H1 (cell line): Measurements from ENCODE around the gene COQ9. TPM values are rescaled to one million over a fixed set of nuclear protein-coding genes. Genes with fewer than 3 reads are reported as not detected.

ENCODE experiments used
- EP300 ChIP-seq, 2 experiments: IDR thresholded peaks; 1 replicate in 1 of 2; 2 replicates in 1 of 2; pipeline ENCODE4 v1.6.1; 2011 to 2012; ENCODE audit warnings: low read depth in 2 of 2, low read length in 2 of 2, mild to moderate bottlenecking in 2 of 2, borderline replicate concordance in 1 of 2, inconsistent platforms in 1 of 2, moderate library complexity in 1 of 2
- JUND ChIP-seq: IDR thresholded peaks from 2 replicates; pipeline ENCODE4 v1.6.1; 2011; ENCODE audit warnings: mild to moderate bottlenecking, improper control_type of control experiment, low read length
- SP2 ChIP-seq: IDR thresholded peaks from 2 replicates; pipeline ENCODE4 v1.6.1; 2012; ENCODE audit warnings: mild to moderate bottlenecking, low read length, inconsistent platforms
- polyA plus RNA-seq, 7 experiments: library from polyadenylated mRNA; depleted of rRNA in 3 of 7; stranded (reverse) in 5 of 7; unstranded in 2 of 7; fragments of >200 nt in 5 of 7; fragments of 200-250 nt in 2 of 7; gene quantifications; 1 replicate in 5 of 7; 2 replicates in 1 of 7; 4 replicates in 1 of 7; pipeline versions ENCODE4 v1.2.1 to v1.2.3, GENCODE V29; 2011 to 2013; ENCODE audit warnings: missing spikeins in 2 of 7, mixed read lengths in 2 of 7
- total RNA-seq: library from RNA; stranded (reverse); fragmentation: NEBNext Ultra II Directional; extraction: Animal tissue kit (Norgen Biotek cat#: 25700); gene quantifications from 2 replicates; pipeline ENCODE4 v1.2.1, GENCODE V29; 2021

Gene COQ9
- total and polyA plus RNA-seq, 2 of the 8 experiments (the other 6 are each of a cell fraction or from before 2014, with no cell fraction given): 33.3 to 60.3 TPM

DNA sequence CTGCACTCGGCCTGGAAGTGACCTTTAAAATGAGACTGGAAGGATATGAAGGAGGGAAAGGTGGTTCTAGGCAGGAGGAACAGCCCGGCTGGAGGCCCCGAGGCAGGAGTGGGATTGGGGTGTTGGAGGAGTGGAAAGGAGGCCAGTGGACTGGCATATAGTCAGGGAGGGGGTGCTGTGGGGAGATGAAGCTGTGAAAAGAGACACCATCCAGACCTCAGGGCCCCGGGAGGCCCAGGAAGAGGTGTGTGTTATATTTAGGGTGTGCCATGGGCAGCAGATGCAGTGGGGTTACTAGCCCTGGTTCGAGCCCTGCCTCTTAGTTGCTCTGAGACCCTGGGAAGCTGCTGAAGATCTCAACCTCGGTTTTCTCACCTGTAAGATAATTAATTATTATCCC, 57.9 kb downstream of the COQ9 start (continued):
- no peak for TF ChIP-seq JUND
- no peak for TF ChIP-seq SP2
- no peak for TF ChIP-seq EP300 (IDR thresholded peaks at IDR 0.05; ENCODE audit: borderline replicate concordance in 1 of 2, low read depth in 2 of 2, low read length in 2 of 2)
